ENCODE measurements around the gene MLLT6. TPM values are rescaled to one million over a fixed set of nuclear protein-coding genes. Genes with fewer than 3 reads are reported as not detected.

Gene MLLT6
- total and polyA plus RNA-seq, 8 donors = 80.0 to 143 (median 116) TPM

DNA sequence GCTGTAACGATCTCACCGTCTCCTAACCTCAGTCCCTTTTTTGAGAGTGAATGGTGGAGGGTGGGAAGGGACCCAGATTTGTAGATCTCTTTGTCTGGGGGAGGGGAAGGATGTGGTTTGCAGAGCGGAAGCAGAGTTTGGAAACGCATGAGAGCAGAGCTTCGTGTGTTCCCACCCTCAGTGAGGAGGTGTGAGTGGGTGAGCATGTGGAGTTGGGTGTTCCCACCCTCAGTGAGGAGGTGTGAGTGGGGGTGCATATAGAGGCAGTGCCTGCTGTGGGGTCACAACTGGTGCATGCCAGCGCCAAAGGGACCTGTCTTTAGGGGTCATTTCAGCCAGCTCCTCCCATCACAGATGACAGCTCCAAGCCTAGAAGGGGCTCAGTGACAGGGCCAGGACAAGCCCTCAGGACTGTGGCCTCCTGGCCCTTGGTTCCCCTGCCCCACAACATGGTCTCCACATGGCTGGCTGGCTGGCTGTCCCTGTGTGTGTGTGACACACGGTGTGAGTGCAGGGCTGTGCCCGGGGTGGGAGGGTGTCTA, 23.3 kb downstream of the MLLT6 start:
- DNase-seq (no peak), ATAC-seq (no peak)
- no peaks in the 10 kb centered on the region for H3K27me3 ChIP-seq
- H3K27ac ChIP-seq = peak overlapping the region in 1 of 2 donors; percentile 85
- TF ChIP-seq, protein P1, sequence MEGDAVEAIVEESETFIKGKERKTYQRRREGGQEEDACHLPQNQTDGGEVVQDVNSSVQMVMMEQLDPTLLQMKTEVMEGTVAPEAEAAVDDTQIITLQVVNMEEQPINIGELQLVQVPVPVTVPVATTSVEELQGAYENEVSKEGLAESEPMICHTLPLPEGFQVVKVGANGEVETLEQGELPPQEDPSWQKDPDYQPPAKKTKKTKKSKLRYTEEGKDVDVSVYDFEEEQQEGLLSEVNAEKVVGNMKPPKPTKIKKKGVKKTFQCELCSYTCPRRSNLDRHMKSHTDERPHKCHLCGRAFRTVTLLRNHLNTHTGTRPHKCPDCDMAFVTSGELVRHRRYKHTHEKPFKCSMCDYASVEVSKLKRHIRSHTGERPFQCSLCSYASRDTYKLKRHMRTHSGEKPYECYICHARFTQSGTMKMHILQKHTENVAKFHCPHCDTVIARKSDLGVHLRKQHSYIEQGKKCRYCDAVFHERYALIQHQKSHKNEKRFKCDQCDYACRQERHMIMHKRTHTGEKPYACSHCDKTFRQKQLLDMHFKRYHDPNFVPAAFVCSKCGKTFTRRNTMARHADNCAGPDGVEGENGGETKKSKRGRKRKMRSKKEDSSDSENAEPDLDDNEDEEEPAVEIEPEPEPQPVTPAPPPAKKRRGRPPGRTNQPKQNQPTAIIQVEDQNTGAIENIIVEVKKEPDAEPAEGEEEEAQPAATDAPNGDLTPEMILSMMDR (IDR thresholded peaks at IDR 0.05) = no peak
- H3K4me3 ChIP-seq = no peak overlapping the region
- H3K9me3 ChIP-seq = no peaks in the 10 kb centered on the region
- H3K4me1 ChIP-seq = peaks cover 18 to 54% of the 10 kb centered on the region in 2 donors
- peaks cover 0 to 28% of the 10 kb centered on the region in 2 donors for H3K36me3 ChIP-seq
- intact Hi-C loops (cut with DNase I) = no loop called here

DNA sequence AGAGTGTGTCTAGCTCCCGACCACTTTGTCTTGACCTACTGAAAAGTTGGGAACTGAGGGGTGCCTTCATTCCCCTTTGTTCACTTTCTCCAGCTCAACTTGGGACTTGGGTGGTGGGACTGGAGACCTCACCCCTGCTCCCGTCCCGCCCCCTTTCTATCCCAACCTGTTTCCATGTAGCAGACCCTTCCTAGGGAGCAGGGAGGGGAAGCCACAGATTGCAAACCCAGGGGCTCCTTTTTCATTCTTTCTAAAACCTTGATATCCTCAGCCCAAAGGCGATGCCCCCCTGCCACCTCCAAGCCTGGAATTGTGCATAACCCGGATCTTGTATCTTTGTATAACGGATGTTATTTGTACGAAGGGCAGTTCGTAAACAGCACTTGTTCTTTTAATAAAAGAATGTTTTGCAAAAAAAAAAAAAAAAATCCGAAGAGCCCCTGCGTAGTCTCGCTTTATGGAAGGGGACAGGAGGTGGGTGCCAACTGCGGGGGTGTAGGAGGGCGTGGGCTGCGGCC, 24.4 kb downstream of the MLLT6 start:
- TF ChIP-seq, protein P1 (IDR thresholded peaks at IDR 0.05) = no peak
- peak overlapping the region; percentile 79 to 85 for H3K27ac ChIP-seq
- H3K36me3 ChIP-seq = peaks cover 0 to 28% of the 10 kb centered on the region in 2 donors
- DNase-seq (no peak), ATAC-seq (no peak)
- intact Hi-C loops (cut with DNase I) = no loop called here
- H3K9me3 ChIP-seq = no peaks in the 10 kb centered on the region
- no peaks in the 10 kb centered on the region for H3K27me3 ChIP-seq
- peak overlapping the region; percentile 35 to 74 for H3K4me3 ChIP-seq
- peaks cover 18 to 54% of the 10 kb centered on the region in 2 donors for H3K4me1 ChIP-seq

DNA sequence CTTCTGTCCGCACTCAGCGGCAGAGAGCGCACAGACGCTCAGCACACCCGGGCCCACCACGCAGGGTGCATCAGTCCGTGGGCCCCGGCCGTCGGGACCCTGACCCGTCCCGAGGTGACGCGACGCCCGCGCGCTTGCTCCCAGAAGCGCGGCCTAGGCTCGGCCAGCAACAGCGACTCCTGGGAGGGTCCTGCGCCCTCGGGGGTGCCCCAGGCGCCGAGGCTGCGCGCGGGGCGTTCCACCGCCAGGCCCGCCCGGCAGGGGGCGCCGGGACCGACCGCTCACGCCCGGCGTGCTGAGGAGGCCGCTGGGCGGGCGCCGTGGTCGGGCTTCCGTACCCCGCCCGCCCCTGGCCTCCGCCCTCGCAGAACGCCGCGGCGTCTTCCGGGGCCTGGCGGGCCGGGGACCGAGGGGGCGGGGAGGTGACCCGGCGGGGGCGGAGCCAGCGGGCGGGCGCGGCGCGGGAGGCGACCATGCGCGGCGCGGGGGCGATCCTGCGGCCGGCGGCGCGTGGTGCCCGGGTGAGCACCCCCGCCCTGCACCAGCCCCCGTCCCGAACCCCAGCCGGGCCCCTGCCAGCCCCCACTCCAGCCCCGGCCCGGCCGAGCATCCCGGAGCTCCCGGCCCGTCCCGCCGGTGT, 24.9 kb downstream of the MLLT6 start, which contains the start of gene CISD3:
Gene CISD3, plus strand, starts transcription at position 456 of the 640 bp plus-strand sequence. Its CDS starts 18 bp downstream, at position 474.
- peak within 1 kb of the TSS; percentile 60 to 74 for H3K4me3 ChIP-seq
- TF ChIP-seq, protein P1 (IDR thresholded peaks at IDR 0.05) = peak; percentile 69 to 82
- peaks cover 18 to 52% of the 10 kb centered on the region in 2 donors for H3K4me1 ChIP-seq
- no peaks in the 10 kb centered on the region for H3K9me3 ChIP-seq
- H3K27me3 ChIP-seq = no peaks in the 10 kb centered on the region
- peak; percentile 89 for ATAC-seq
- peak; percentile 74 to 98 (median 88) for DNase-seq
- H3K36me3 ChIP-seq = peaks cover 0 to 23% of the 10 kb centered on the region in 2 donors
- H3K27ac ChIP-seq = peak within 1 kb of the TSS; percentile 79 to 85
- intact Hi-C loops (cut with DNase I) = no loop called here

DNA sequence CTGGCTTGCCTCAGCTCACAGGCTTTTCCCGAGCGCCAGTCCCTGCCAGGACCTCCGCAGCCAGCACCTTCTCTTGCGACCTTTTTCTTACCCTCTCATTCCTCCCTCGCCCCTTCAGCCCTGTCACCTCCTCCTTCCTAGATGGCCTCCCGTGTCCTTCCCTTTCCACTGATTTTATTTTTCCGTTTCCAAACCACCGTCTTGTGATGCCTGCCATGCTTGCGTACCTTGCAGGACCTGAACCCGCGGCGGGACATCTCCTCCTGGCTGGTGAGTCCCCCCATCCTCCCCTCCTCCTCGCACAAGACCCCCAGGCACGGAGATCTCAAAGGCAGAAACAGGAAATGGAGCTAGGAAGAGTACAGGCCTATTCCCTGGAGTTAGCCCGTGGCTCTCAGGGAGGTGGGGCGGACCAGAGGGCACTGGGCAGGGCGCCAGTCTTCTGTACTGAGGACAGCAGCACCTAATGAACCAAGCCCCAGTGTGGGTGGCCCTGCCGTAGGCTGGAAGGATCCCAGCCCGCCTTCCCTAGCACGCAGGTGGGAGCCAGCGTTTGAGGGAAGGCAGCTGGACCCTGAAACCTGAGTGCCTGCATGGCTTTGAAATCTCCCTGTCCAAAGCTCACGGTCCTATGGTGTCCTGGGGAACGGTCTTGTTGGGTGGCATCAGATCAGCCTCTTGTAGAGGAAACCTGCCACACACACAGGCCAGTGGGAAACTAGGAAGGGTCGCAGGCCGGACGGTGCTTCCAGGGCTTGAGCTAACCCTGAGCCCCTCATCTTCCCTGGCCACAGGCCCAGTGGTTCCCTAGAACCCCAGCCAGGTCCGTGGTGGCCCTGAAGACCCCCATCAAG, 25.7 kb downstream of the MLLT6 start:
- intact Hi-C loops (cut with DNase I) = no loop called here
- peak; percentile 61 for ATAC-seq
- Histone ChIP-seq H3K4me1 (peaks cover 18 to 56% of the 10 kb centered on the region in 2 donors), H3K27ac (peak overlapping the region; percentile 73 to 80), H3K4me3 (peak overlapping the region; percentile 60 to 74), H3K36me3 (peaks cover 0 to 19% of the 10 kb centered on the region in 2 donors), H3K27me3 (no peaks in the 10 kb centered on the region), H3K9me3 (no peaks in the 10 kb centered on the region)
- TF ChIP-seq, protein P1 (IDR thresholded peaks at IDR 0.05) = no peak
- DNase-seq = peak in 3 of 4 donors; percentile 64 to 90 (median 83)
